Stomach (tissue), 19 donors: ENCODE measurements around the gene AKR1C1. TPM values are rescaled to one million over a fixed set of nuclear protein-coding genes. Genes with fewer than 3 reads are reported as not detected.
"Not testable (repeated sequence)": the region's sequence is repeated elsewhere in the genome, so short reads cannot be mapped to it uniquely, and the experiment has no call there.

Source experiments
- DNase-seq, 2 donors: peaks; one replicate each; pipeline versions ENCODE4 v3.0.0 to v3.0.0-alpha.2; 2013 to 2019
- H3K27ac ChIP-seq, 5 donors: fragments of 200-600 bp in 4 of 5; sonication (generic) in 4 of 5; one replicate each; pipeline ENCODE4 v1.5.1; 2013 to 2019; ENCODE audit warnings: mild to moderate bottlenecking in 1 of 5, moderate library complexity in 1 of 5
- H3K27me3 ChIP-seq, 3 donors: fragments of 200-600 bp; sonication (generic); one replicate each; pipeline ENCODE4 v1.5.1; 2017 to 2019; ENCODE audit warnings: mixed run types in 1 of 3
- H3K36me3 ChIP-seq, 4 donors: fragments of 200-600 bp; sonication (generic); 1 replicate in 3 of 4; 2 replicates in 1 of 4; pipeline ENCODE4 v1.5.1; 2016 to 2019
- H3K4me1 ChIP-seq, 4 donors: fragments of 200-600 bp; sonication (generic); one replicate each; pipeline ENCODE4 v1.5.1; 2016 to 2019
- H3K4me3 ChIP-seq, 4 donors: fragments of 200-600 bp; sonication (generic) in 3 of 4; one replicate each; pipeline ENCODE4 v1.5.1; 2016 to 2019; ENCODE audit warnings: mild to moderate bottlenecking in 1 of 4
- H3K9me3 ChIP-seq, 4 donors: fragments of 200-600 bp; sonication (generic); one replicate each; pipeline ENCODE4 v1.5.1; 2016 to 2019
- EP300 ChIP-seq: sonication (generic); formaldehyde crosslinking; IDR thresholded peaks from one replicate; pipeline ENCODE4 v1.6.1; 2017; ENCODE audit warnings: antibody characterized with exemption
- POLR2A ChIP-seq, 4 donors: fragments of 450-650 bp; IDR thresholded peaks; one replicate each; pipeline ENCODE4 v1.6.1; 2016; ENCODE audit warnings: antibody characterized with exemption in 4 of 4, control low read depth in 2 of 4, mild to moderate bottlenecking in 1 of 4, moderate library complexity in 1 of 4
- POLR2AphosphoS5 ChIP-seq, 3 donors: sonication (generic); formaldehyde crosslinking; IDR thresholded peaks; one replicate each; pipeline ENCODE4 v1.6.1; 2016; ENCODE audit warnings: antibody characterized with exemption in 3 of 3
- WGBS, 5 donors: extraction: QIAGEN DNeasy Blood & Tissue Kit in 3 of 5; methylation state at CpG; one replicate each; pipeline versions ENCODE4 v1.1.5 to v1.1.7; 2013 to 2018; 5-methylcytosine and 5-hydroxymethylcytosine counted together
- intact Hi-C: fragments of 100-400 bp; cut with DNase I; formaldehyde crosslinking; loops from one replicate; pipeline ENCODE4 v1.15.1; 2023; ENCODE audit warnings: low total_unique reads
- long read RNA-seq, 10 donors: transcript quantifications; one replicate each; lab custom pipeline, GENCODE V29; 2026
- polyA plus RNA-seq, 3 donors: library from polyadenylated mRNA; stranded (reverse); fragments of 200-250 nt; gene quantifications; one replicate each; pipeline ENCODE4 v1.2.3, GENCODE V29; 2013
- total RNA-seq, 5 donors: library from RNA; depleted of rRNA; stranded (reverse); fragments of >200 nt; gene quantifications; one replicate each; pipeline versions ENCODE4 v1.1.0 to v1.2.3, GENCODE V29; 2014 to 2016
- TF ChIP-seq, protein P1 (sequence below), 7 experiments: fragments of 450-650 bp in 4 of 7; fragments of 200-600 bp in 3 of 7; sonication (generic) in 3 of 7; IDR thresholded peaks; one replicate each; pipeline ENCODE4 v1.5.1; 2016 to 2019; ENCODE audit warnings: antibody characterized with exemption in 7 of 7, control low read depth in 2 of 7, mild to moderate bottlenecking in 1 of 7
- donor health status: healthy with polysubstance abuse.
- donor health status: Bipolar disorder and iron deficiency.
- donor health status: healthy.

The AKR1C1 gene
- total RNA-seq (100 to 1,000 TPM in 1 of 5 donors, 10 to 100 TPM in 4; 17.4 to 227 (median 63.4) TPM), polyA plus RNA-seq (100 to 1,000 TPM; 110 to 378 (median 130) TPM)
- long read RNA-seq, donor 1, partial matches to known transcripts, result 5 of 5 reads
- long read RNA-seq, donor 1, other reads (novel, unspliced or antisense), result 0 of 5 reads
- long read RNA-seq, donor 2, full-length matches to known transcripts, result 2 of 2 reads
- long read RNA-seq, donor 2, partial matches to known transcripts, result 0 of 2 reads
- long read RNA-seq, donor 2, other reads (novel, unspliced or antisense), result 0 of 2 reads
- long read RNA-seq, donor 3, full-length matches to known transcripts, result 3 of 3 reads
- long read RNA-seq, donor 3, partial matches to known transcripts, result 0 of 3 reads
- long read RNA-seq, donor 3, other reads (novel, unspliced or antisense), result 0 of 3 reads
- long read RNA-seq, donor 4, result 0 reads
- long read RNA-seq, donor 5, full-length matches to known transcripts, result 2 of 2 reads
- long read RNA-seq, donor 5, partial matches to known transcripts, result 0 of 2 reads
- long read RNA-seq, donor 5, other reads (novel, unspliced or antisense), result 0 of 2 reads
- long read RNA-seq, donor 6, full-length matches to known transcripts, result 3 of 3 reads
- long read RNA-seq, donor 6, partial matches to known transcripts, result 0 of 3 reads
- long read RNA-seq, donor 6, other reads (novel, unspliced or antisense), result 0 of 3 reads
- long read RNA-seq, donor 7, full-length matches to known transcripts, result 4 of 4 reads
- long read RNA-seq, donor 7, partial matches to known transcripts, result 0 of 4 reads
- long read RNA-seq, donor 7, other reads (novel, unspliced or antisense), result 0 of 4 reads
- long read RNA-seq, donor 8, full-length matches to known transcripts, result 2 of 2 reads
- long read RNA-seq, donor 8, partial matches to known transcripts, result 0 of 2 reads
- long read RNA-seq, donor 8, other reads (novel, unspliced or antisense), result 0 of 2 reads
- long read RNA-seq, donor 9, full-length matches to known transcripts, result 1 of 1 reads
- long read RNA-seq, donor 9, partial matches to known transcripts, result 0 of 1 reads
- long read RNA-seq, donor 9, other reads (novel, unspliced or antisense), result 0 of 1 reads
- long read RNA-seq, donor 10, result 0 reads

DNA sequence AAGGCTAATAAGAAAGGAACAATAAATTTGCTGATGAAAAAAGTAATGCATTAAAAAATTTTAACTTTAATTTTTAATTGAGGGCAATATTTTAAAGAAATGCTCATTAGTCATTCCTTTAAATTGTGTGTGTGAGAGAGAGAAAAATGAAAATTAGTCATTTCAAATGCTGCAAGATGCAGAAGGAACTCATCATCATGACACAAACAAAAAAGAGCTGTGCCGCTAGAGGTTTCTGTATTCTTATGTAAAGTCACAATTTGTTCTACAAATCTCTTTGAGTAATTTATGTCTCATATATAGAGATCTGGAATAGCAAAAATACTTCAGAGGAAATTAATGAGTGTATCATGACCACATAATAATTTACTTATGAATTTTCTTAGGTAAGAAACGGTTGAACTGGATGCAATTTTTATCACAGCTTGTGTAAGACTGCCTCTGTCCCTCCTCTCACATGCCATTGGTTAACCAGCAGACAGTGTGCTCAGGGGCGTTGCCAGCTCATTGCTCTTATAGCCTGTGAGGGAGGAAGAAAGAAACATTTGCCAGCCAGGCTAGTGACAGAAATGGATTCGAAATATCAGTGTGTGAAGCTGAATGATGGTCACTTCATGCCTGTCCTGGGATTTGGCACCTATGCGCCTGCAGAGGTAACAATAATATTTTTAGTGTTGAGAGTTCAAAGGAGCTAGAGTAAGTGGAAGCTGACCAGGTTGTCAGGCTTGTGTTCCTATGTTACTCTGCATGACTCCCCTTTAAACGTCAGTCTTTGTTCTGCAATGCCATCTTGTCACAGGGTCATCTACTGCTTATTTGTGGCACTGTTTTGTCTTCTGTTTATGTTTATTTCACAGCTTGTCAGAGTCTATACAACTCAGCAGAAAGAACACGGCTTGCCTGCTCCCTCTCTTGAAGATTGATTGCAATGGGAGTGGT is at the start of gene AKR1C1:
Gene AKR1C1 (plus strand): TSS at position 540 of the 939 bp plus-strand sequence. CDS start 30 bp downstream, at position 570.
- peak in 1 of 2 donors; percentile 52 for DNase-seq
- Histone ChIP-seq H3K4me1 (peaks cover 0 to 17% (median 2%) of the 10 kb centered on the region in 4 donors), H3K4me3 (peak within 1 kb of the TSS; percentile 30 to 43 (median 37)), H3K27ac (peak within 1 kb of the TSS in 4 of 5 donors; percentile 10 to 68 (median 40)), H3K36me3 (peaks cover 0 to 10% (median 2%) of the 10 kb centered on the region in 4 donors)
- H3K9me3 ChIP-seq, H3K27me3 ChIP-seq, intact Hi-C loops: not testable (repeated sequence)
- 26 to 47% (median 32%) methylated on average over 4 to 7 of the region's 7 CpGs for WGBS, 5 donors
- TF ChIP-seq POLR2AphosphoS5 (IDR thresholded peaks at IDR 0.05), result peak; percentile 10 to 89 (median 87)

DNA sequence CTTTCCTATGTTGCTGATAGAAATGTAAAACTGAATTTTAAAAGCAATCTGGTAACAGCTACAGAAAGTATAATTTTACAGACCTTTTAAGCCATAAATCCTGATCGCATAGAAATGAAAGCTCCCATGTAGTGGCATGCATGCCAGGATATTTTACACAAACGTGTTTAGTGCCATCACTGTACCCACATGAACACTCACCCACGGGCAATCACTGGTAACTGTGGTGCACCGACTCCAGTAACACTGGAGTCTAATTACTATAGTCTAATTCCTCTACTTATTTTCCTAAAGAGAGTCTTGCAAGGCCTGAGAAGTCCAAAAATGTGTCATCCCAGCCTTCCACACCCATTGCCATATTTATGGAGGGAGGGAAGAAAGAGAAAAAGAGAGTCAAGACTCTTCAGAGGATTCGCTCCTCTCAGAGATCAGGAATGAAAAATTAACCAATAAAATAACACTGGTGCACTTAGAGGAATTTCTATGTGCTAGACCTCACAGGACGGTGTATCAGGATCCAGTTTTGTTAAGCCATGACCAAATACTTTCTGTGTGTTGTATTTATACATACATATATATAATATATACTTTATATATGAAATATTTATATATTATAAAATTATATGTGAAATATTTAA is 48.9 kb upstream of the AKR1C1 start:
- intact Hi-C loops, result no loop called here
- no peak overlapping the region for H3K27ac ChIP-seq
- DNase-seq, result no peak
- no peaks in the 10 kb centered on the region for H3K9me3 ChIP-seq
- TF ChIP-seq POLR2AphosphoS5 (IDR thresholded peaks at IDR 0.05) (no peak), EP300 (no peak), POLR2A (IDR thresholded peaks at IDR 0.05) (no peak)
- TF ChIP-seq, protein P1, sequence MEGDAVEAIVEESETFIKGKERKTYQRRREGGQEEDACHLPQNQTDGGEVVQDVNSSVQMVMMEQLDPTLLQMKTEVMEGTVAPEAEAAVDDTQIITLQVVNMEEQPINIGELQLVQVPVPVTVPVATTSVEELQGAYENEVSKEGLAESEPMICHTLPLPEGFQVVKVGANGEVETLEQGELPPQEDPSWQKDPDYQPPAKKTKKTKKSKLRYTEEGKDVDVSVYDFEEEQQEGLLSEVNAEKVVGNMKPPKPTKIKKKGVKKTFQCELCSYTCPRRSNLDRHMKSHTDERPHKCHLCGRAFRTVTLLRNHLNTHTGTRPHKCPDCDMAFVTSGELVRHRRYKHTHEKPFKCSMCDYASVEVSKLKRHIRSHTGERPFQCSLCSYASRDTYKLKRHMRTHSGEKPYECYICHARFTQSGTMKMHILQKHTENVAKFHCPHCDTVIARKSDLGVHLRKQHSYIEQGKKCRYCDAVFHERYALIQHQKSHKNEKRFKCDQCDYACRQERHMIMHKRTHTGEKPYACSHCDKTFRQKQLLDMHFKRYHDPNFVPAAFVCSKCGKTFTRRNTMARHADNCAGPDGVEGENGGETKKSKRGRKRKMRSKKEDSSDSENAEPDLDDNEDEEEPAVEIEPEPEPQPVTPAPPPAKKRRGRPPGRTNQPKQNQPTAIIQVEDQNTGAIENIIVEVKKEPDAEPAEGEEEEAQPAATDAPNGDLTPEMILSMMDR (IDR thresholded peaks at IDR 0.05), result no peak
- no peaks in the 10 kb centered on the region for H3K27me3 ChIP-seq
- H3K4me3 ChIP-seq, result no peak overlapping the region
- 83 to 93% (median 88%) methylated on average over 6 of the region's 6 CpGs for WGBS, 5 donors
- H3K36me3 ChIP-seq, result no peaks in the 10 kb centered on the region
- no peaks in the 10 kb centered on the region for H3K4me1 ChIP-seq

DNA sequence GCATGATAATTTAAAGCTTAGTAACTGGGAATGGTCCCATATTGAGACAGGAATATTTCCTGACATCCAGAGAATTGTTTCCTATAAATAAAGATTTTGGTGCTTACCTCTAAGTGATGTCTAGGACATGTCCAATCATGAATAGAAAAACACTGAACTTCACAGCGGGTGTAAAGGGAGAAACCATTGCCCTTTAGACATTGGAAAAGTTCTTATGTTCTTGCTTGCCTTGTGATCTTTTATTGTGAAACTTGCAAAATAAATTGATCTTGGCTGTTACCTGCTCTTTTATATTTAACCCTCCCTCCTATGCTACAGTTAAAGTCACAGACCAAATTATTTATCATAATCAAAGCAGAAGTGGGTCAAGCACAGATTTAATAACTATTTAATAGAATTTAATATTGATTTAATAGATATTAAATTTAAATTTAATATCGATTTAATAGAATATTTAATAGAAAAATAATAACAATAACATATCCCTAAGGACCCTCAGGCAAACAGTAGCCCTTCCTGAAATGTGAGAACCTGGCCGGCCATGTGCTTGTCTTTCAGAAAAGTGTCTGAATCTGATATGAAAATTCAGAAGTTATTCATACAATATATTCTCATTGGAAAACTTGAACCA is 47.0 kb upstream of the AKR1C1 start:
- no peaks in the 10 kb centered on the region for H3K27me3 ChIP-seq
- H3K27ac ChIP-seq, result no peak overlapping the region
- H3K36me3 ChIP-seq, result no peaks in the 10 kb centered on the region
- intact Hi-C loops, result no loop called here
- no peak for DNase-seq
- no peaks in the 10 kb centered on the region for H3K4me1 ChIP-seq
- H3K9me3 ChIP-seq, result no peaks in the 10 kb centered on the region
- no peak overlapping the region for H3K4me3 ChIP-seq
- TF ChIP-seq EP300, result no peak
- TF ChIP-seq POLR2A (IDR thresholded peaks at IDR 0.05), result no peak
- TF ChIP-seq, protein P1 (IDR thresholded peaks at IDR 0.05), result no peak
- no peak for TF ChIP-seq POLR2AphosphoS5 (IDR thresholded peaks at IDR 0.05)
- WGBS, 5 donors, result 92 to 96% (median 93%) methylated on average over 3 of the region's 3 CpGs

DNA sequence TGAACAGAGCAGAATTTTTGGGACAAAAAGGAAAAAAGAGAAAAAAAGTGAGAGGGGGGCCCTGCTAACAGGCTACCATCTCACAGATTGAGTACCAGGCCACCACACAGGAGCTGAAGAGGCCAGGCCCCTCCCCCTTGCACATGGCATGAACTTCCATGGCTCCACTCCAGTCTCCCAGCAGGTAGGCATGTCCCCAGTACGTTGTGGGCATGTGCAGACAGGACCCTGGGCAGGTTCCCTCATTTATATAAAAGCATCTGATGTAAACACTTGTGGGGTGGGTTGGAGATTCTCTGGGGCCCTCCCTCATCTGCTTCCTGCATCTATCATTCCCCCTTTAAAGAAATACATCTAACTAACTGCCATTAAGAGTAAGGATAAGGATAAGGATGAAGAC is 45.0 kb upstream of the AKR1C1 start:
- H3K27ac ChIP-seq, result no peak overlapping the region
- intact Hi-C loops, result no loop called here
- TF ChIP-seq EP300 (no peak), POLR2AphosphoS5 (IDR thresholded peaks at IDR 0.05) (no peak), POLR2A (IDR thresholded peaks at IDR 0.05) (no peak)
- TF ChIP-seq, protein P1 (IDR thresholded peaks at IDR 0.05), result no peak
- H3K36me3 ChIP-seq, result no peaks in the 10 kb centered on the region
- H3K27me3 ChIP-seq, result no peaks in the 10 kb centered on the region
- H3K9me3 ChIP-seq, result no peaks in the 10 kb centered on the region
- 67 to 85% (median 79%) methylated on average over 1 of the region's 1 CpG for WGBS, 5 donors
- no peaks in the 10 kb centered on the region for H3K4me1 ChIP-seq
- no peak for DNase-seq
- H3K4me3 ChIP-seq, result no peak overlapping the region

DNA sequence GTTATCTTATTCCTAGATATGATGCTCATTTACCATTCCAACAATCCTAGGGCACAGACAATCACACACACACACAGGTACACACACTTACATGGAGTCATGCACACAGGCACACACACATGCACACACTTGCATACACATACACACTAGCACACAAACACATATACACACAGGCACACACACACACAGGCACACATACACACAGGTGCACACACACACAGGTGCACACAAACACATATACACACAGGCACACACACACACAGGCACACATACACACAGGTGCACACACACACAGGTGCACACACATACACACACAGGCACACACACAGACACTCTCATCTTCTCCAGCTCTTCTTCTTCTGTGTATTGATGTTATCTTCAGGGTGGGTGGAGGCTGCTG is 38.7 kb upstream of the AKR1C1 start:
- H3K27ac ChIP-seq, H3K4me3 ChIP-seq, H3K4me1 ChIP-seq, H3K36me3 ChIP-seq, H3K27me3 ChIP-seq, DNase-seq, intact Hi-C loops: not testable (repeated sequence)
- H3K9me3 ChIP-seq, result peaks cover 0 to 21% (median 3%) of the 10 kb centered on the region in 4 donors
